HG02763 (cell line): ENCODE data around the gene IDH3B.
"Not testable (repeated sequence)": the region's sequence is repeated elsewhere in the genome, so short reads cannot be mapped to it uniquely, and the experiment has no call there.

Source experiments
- ATAC-seq: cut with Tn5 transposase; IDR thresholded peaks from one replicate; pipeline ENCODE4 v1.9.1; 2021; ENCODE audit warnings: mild to moderate bottlenecking, moderate library complexity; ENCODE audit not compliant: unreplicated experiment

Gene IDH3B

GRCh38 chr20:2695206-2695983 is 31.4 kb upstream of the IDH3B start:
- ATAC-seq: no peak

DNA sequence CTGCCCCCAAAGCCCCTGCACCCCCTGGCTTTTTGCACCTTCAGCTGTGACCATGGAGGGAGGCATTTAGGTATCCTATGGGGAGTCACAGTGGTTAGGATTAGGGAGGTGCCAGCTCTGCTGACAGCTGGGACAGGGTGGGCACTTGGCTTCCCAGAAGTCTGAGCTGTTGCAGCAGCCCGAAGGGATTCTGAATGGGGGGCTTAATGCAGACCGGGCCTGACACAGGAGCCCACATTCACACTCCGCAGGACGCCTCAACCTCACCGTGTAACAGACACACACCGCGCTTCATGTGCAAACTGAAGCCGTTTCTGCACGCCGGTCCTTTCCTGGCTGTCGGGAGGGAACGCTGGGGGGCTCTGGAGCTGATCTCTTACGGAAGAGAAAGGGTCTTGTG is 30.5 kb upstream of the IDH3B start:
- ATAC-seq: no peak

- ATAC-seq: no peak
Observed at GRCh38 chr20:2694008-2694471, 30.0 kb upstream of the IDH3B start.

DNA sequence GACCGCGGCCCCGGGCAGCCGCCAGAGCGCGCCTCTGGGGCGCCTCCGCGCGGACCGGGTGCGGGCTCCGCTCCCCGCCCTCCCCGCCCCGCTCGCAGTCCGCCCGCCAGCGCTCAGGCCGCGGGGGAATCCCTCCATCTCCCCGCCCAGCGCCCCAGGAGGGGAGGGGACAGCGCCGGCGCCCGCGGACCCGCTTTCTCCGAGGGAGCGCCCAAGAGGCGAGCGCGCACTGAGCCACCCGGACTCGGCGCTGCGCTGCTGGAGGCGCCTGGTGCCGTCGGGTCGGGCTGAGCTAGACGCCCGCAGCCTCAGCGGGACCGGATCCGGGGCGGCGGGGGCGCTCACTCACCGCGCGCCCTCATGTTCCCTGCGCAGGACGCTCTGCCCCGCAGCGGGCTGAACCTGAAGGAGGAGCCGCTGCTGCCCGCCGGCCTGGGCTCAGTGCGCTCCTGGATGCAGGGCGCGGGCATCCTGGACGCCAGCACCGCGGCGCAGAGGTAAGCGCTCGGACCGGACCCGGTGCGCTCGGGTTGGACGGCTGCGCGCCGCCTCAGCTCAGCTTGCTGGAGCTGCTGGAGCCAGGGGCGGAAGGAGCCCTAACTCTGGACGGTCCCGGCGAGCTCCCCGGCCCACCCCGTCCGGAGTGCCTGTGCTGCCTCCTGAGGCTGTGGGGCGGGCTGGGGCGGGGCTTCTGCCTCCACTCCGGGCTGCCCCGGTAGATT is 29.4 kb upstream of the IDH3B start:
- no peak for ATAC-seq

DNA sequence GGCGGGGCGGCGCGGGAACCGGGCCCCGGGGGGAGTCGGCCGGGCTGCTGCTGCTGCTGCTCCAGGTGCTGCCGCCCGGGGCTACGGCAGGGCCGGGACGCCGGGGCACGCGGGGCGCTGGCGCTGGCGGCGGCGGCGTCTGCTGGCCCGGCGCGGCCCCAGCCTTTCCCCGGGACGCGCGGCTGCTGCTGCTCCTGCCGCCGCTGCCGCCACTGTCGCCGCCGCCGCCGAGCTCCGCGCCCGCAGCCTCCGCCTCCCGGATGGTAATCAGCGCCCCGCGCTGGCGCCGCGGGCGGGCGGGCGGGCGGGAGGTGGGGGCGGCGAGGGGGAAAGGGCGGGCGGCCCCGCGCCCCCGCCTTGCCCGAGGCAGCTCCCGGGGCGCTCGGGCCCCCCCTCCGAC is 28.9 kb upstream of the IDH3B start:
- ATAC-seq: no peak

DNA sequence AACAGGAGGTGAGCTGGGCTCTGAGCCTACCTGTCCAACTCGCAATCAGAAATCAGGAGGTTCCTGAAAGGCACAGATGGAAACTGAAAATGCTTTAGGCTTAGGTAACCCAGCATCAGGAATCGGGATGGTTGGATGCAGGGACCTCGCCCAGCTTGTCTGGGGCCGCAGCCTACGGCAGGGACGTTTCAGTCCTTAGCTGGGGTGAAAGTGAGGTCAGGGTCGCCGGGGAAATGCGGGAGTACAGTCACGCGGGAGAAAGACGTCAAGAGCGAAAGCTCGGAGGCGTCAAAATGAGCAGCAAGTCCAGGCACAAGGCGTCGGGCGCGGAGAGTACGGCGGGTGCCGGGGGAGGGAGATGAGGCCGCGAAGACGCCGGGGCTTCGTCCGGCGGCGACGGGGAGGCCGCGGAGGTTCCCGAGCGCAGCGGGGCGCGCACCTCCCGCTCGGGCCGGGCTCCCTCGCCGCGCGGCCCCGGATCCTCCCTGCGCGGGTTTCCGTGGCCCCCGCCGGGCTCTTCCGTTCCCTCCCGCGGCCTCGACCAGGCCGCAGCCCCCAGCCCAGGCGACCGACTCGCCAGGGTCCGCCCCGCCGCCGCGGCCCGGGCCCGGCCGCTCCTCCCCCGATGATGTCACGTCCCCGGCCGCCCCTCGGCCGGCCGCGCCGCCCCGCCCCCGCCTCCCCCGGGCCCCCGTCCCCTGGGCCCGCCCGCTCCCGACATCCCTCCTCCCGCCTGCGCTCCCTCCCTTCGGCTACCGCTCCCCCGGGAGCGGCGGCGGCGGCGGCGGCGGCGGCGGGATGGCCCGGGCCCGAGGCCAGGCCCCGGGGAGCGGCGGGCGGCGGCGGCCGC is 28.2 kb upstream of the IDH3B start, which contains the start of gene EBF4:
EBF4 (plus strand) TSS at position 745 of the 850 bp plus-strand sequence. CDS start 866 bp downstream, outside the sequence.
- no peak for ATAC-seq

GRCh38 chr20:2691663-2692035 is 27.6 kb upstream of the IDH3B start:
- no peak for ATAC-seq

GRCh38 chr20:2691127-2691526 is 27.1 kb upstream of the IDH3B start:
- no peak for ATAC-seq

DNA sequence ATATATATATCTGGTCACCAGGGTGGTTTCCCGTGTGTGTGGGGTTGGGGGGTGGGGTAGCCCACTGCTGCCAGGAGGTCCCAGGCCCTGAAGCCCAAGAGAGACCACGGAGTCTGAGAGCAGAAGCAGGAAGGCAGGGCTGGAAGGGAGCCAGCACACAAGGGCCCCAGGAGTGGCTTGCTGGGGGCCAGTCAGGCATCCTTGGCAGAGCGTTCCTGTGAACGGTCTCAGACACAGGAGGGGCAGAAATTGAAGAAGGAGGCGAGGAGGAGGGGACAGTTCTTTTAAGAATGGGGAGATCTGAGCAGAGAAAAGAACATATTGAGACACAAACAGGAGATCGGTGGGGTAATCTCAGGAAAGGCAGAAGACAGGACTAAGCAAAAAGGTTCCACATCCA is 26.7 kb upstream of the IDH3B start:
- ATAC-seq: no peak

GRCh38 chr20:2690213-2690612 is 26.2 kb upstream of the IDH3B start:
- no peak for ATAC-seq

DNA sequence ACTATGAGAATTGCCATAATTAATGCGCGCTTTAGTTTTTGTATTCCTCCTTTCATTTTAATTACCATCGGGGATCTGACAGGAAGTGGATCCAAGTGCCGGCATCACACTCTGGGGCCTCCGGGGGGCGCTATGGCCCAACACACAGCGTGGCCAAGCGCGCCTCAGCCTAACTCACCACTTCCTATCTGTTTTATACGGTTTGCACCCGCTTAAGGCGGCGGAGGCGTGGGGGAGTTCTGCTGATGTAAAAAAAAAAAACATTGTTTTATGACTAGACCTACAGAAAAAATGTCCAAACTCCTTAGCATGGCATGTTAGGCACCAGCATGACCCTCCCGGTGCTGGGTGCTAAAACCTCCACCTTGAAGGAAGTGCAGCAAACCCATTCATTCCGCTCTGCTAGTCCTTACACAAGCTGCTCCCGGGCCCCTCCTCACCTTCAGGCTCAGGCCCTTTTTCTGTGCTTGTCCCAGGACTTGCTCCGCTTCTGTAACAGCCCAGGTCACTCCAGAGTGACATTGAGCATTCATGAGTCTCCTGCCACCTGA is 24.1 kb upstream of the IDH3B start:
- no peak for ATAC-seq

GRCh38 chr20:2687514-2687913 is 23.5 kb upstream of the IDH3B start:
- no peak for ATAC-seq

DNA sequence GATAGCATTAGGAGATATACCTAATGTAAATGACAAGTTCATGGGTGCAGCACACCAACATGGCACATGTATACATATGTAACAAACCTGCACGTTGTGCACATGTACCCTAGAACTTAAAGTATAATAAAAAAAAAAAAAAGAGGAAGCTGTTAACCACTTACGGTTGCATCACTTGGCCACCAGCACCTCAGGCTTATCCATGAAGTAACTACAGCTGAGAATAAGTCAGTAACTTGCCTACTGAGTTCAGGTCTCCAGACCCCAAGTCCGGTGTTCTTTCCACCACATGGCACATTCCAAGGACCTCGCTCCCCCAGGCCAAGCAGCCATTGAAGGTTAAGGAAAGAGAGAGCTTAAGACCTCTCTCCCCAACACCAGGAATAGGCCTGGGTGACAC is 20.8 kb upstream of the IDH3B start:
- ATAC-seq: not testable (repeated sequence)

DNA sequence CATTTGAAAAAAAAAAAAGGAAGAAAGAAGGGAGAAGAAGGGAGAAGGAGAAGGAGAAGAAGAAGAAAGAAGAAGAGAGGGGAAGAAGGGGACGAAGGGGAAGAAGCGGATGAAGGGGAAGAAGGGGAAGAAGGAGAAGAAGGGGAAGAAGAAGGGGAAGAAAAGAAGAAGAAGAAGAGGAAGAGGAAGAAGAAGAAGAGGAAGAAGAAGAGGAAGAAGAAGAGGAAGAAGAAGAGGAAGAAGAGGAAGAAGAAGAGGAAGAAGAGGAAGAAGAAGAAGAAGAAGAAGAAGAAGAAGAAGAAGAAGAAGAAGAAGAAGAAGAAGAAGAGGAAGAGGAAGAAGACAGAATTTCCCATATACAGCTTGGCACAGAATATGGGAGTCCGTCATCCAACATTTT is 18.0 kb upstream of the IDH3B start:
- not testable (repeated sequence) for ATAC-seq

GRCh38 chr20:2680046-2680445 is 16.0 kb upstream of the IDH3B start:
- no peak for ATAC-seq

DNA sequence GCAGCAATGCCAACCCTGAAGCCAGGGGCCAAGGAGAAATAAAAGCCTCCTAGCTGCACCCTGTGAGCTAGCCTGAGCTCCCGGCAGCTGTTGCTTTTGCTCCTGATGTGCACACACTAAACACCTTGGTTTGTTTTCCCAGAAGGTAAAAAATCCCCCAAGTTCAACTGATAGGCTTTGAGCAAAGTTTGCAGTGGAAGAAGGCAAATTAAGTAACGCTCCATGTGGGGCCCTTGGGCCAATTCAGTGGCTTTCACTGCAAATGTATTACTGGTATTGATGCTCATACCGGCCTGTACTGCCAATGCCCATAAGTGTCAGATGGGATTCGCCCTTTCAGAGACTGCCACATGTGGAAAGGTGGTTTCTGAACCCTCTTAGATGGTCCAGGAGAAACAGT is 9.4 kb upstream of the IDH3B start:
- no peak for ATAC-seq

GRCh38 chr20:2672446-2672845 is 8.4 kb upstream of the IDH3B start:
- ATAC-seq: no peak

- no peak for ATAC-seq
Observed at GRCh38 chr20:2671977-2672376, 8.0 kb upstream of the IDH3B start.

- ATAC-seq: peak; percentile 9
Observed at GRCh38 chr20:2663364-2663886, 591 bp downstream of the IDH3B start.

GRCh38 chr20:2659547-2659946 is 4.5 kb downstream of the IDH3B start:
- no peak for ATAC-seq
